ENCODE results near the gene FANCG.

GRCh38 chr9:35079426-35080341, at the start of gene FANCG:
- TF ChIP-seq CTCF (IDR thresholded peaks at IDR 0.05) (peak in 1 of 7 experiments; percentile 23), POLR2A (IDR thresholded peaks at IDR 0.05) (peak; percentile 12 to 53 (median 53))
